ENCODE results near the gene CD300H.

CD300H gene

DNA sequence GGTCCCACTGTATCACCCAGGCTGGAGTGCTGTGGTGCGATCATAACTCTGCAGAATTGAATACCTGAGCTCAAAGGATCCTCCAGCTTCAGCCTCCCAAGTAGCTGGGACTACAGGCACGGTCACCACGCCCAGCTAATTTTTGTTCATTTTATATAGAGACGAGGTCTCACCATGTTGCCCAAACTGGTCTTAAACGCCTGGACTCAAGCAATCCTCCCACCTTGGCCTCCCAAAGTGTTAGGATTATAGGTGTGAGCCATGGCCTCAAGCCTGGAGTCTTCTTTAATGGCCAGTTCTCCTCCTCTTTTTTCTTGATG lies 36.5 kb downstream of the CD300H start:
- H3K4me3 ChIP-seq (replicated peaks; ENCODE audit: low read depth, low read length), result no peak overlapping the region

GRCh38 chr17:74529243-74529642 lies 38.1 kb downstream of the CD300H start:
- TF ChIP-seq CTCF (IDR thresholded peaks at IDR 0.05; ENCODE audit: low read length, missing control alignments), result no peak
- no peak for DNase-seq (ENCODE audit: low read depth)
- H3K4me3 ChIP-seq (replicated peaks; ENCODE audit: low read depth, low read length), result no peak overlapping the region

More for the DNA sequence above, 36.5 kb downstream of the CD300H start:
- no peak for DNase-seq (ENCODE audit: low read depth)
- TF ChIP-seq CTCF (IDR thresholded peaks at IDR 0.05; ENCODE audit: low read length, missing control alignments), result no peak

GRCh38 chr17:74528491-74529199 lies 38.7 kb downstream of the CD300H start:
- no peak for DNase-seq (ENCODE audit: low read depth)
- TF ChIP-seq CTCF (IDR thresholded peaks at IDR 0.05; ENCODE audit: low read length, missing control alignments), result no peak
- H3K4me3 ChIP-seq (replicated peaks; ENCODE audit: low read depth, low read length), result no peak overlapping the region

GRCh38 chr17:74527756-74528155 lies 39.6 kb downstream of the CD300H start:
- no peak for DNase-seq (ENCODE audit: low read depth)
- H3K4me3 ChIP-seq (replicated peaks; ENCODE audit: low read depth, low read length), result no peak overlapping the region
- no peak for TF ChIP-seq CTCF (IDR thresholded peaks at IDR 0.05; ENCODE audit: low read length, missing control alignments)

DNA sequence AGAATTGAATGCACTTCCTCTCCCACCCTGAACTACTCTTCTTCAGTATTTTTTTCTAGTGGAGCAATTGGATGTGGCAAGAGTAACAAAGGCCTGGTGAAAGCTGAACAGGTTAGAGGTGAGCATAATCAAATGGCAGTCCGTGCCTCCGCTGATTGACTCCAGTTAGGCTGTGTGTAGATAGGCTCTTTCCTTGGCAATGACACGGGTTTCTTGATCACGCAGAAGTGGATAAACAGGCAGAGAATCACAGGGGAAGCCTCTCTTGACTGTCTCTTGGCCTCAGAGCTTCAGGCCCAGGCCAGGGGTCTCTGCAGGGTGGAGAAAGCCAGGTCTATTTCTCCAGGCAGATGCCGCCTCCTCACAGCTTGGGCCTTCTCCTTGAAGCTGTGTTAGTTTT lies 40.2 kb downstream of the CD300H start:
- TF ChIP-seq CTCF (IDR thresholded peaks at IDR 0.05; ENCODE audit: low read length, missing control alignments), result no peak
- no peak overlapping the region for H3K4me3 ChIP-seq (replicated peaks; ENCODE audit: low read depth, low read length)
- DNase-seq (ENCODE audit: low read depth), result no peak

GRCh38 chr17:74526681-74527080 lies 40.6 kb downstream of the CD300H start:
- TF ChIP-seq CTCF (IDR thresholded peaks at IDR 0.05; ENCODE audit: low read length, missing control alignments), result no peak
- DNase-seq (ENCODE audit: low read depth), result no peak

DNA sequence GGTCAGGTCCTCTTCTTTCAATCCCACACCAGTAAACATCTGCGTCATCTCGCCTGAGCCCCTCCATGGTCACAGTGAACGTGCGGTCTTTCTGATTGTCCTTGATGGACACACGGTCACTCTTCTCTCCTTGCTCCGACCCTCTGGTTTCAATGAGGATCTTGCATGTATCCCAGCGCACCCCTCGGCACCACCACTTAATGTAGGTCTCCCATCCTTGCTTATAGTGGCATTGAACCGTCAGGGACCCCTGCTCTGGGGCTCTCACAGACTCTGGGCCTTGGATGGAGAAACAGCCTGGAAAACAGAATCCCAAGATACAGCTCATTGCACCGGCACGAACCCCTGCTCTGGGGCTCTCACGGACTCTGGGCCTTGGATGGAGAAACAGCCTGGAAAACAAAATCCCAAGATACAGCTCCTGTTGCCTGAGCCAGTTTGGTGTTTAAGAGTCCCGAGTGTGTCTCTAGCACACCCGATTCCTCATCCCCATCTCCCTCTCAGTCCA lies 41.5 kb downstream of the CD300H start:
- H3K4me3 ChIP-seq (replicated peaks; ENCODE audit: low read depth, low read length), result no peak overlapping the region
- TF ChIP-seq CTCF (IDR thresholded peaks at IDR 0.05; ENCODE audit: low read length, missing control alignments), result no peak
- no peak for DNase-seq (ENCODE audit: low read depth)

More at GRCh38 chr17:74526681-74527080, 40.6 kb downstream of the CD300H start:
- no peak overlapping the region for H3K4me3 ChIP-seq (replicated peaks; ENCODE audit: low read depth, low read length)

Data from fibroblast of pulmonary artery (primary cell).